Left forelimb (tissue), 1 donor: ENCODE data around the gene CDC42BPA.
"Not testable (repeated sequence)": the region's sequence is repeated elsewhere in the genome, so short reads cannot be mapped to it uniquely, and the experiment has no call there.

Source experiments
- DNase-seq: peaks from one replicate; pipeline ENCODE4 v3.0.0-alpha.2; 2018; ENCODE audit warnings: low spot score

CDC42BPA gene

DNA sequence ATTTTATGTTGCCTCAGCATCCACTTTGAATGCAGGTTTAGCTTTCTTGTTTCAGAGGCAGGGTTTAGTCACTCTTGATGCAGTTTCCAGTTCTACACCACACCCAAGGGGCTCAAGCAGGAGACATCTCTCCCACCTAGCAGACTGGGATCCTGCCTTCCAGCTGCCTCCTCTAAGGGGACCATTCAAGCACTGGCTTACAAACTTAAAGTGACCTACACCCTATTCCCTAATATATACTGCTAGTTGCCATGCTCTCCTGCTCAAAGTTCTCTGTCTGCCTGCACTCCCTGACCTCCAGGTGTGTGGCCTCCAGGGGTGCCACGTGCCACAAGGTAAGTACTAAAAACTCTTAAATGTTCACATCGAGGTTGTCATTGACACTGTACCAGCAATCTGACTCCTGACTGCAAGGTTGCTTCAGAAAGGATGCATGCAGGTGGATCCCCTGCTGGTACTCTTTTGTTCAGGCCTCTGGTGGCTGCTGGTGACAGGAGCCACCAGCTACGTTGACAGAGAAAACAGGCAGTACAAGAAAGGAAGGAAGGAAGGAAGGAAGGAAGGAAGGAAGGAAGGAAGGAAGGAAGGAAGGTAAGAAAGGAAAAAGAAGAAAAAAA is 192.3 kb downstream of the CDC42BPA start:
- DNase-seq = no peak

GRCh38 chr1:227124473-227124872 is 193.8 kb downstream of the CDC42BPA start:
- DNase-seq = no peak

GRCh38 chr1:227120826-227121225 is 197.5 kb downstream of the CDC42BPA start:
- no peak for DNase-seq

GRCh38 chr1:227112538-227112937 is 205.8 kb downstream of the CDC42BPA start:
- no peak for DNase-seq

- DNase-seq = no peak
These were observed 206.5 kb downstream of the CDC42BPA start for GRCh38 chr1:227111782-227112181.

DNA sequence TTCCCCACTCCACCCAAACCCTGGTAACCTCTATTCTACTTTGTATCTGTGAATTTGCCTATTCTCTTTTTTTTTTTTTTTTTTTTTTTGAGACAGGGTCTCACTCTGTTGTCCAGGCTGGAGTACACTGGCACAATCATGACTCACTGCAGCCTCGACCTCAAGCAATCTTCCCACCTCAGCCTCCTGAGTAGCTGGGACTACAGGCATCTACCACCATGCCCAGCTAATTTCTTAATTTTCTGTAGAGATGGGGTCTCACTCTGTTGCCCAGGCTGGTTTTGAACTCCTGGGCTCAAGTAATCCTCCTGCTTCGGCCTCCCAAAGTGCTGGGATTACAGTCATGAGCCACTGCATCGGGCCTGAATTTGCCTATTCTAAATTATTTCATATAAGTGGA is 213.0 kb downstream of the CDC42BPA start:
- DNase-seq = not testable (repeated sequence)

- no peak for DNase-seq
These were observed 216.2 kb downstream of the CDC42BPA start for GRCh38 chr1:227102056-227102455.

GRCh38 chr1:227094249-227094966 is 223.9 kb downstream of the CDC42BPA start:
- DNase-seq = no peak

- DNase-seq = no peak
These were observed 225.0 kb downstream of the CDC42BPA start for GRCh38 chr1:227093309-227093708.

DNA sequence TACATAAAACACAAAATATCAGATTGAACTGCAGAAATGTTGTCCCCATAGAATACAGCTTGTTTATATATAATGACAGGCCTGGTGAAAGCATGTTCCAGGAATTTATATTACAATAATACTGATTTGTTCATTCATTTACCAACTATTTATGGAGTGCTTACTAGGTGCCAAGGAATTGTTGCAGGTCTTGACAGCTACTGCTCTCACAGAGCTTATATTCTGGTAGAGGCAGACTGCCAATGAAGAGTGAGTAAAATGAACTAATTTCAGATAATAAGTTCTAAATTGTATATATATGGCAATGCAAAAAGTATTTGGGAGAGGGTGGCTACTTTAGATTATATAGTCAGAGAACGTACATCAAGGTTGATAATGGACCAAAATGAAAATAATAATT is 226.2 kb downstream of the CDC42BPA start:
- no peak for DNase-seq

GRCh38 chr1:227086636-227087035 is 231.7 kb downstream of the CDC42BPA start:
- DNase-seq = no peak

DNA sequence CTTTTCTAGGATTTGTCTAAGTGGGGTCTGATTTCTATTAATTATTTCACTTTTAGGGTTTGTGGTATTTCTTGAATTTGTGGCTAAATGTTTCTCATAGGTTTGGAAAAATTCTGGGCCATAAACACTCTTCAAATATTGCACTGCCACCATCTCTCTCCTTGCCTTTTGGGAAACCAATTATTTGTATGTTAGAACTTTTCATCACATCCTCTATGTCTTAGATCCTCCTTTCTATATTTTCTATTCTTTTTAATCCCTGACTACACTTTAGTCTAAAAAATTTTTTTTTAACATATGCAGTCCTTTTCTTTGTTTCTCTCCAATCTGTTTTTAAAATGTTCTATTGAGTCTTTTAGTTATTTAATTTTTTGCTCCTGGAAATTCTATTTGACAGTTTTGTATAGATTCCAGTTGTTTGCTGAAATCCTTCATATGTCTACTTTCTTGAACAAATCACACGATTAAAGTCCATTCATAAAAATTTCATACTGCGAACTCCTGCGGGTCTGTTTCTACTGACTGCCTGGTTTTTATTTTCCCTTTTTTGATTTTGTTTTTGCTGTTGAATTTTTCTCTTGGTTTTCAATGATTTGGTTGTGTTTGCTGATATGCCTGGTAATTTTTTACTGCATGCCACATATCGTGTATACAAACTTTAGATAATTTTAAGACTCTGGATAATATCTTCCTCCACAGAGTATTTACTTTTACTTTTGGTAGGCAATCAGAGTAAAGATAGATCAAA is 235.1 kb downstream of the CDC42BPA start:
- DNase-seq = no peak

DNA sequence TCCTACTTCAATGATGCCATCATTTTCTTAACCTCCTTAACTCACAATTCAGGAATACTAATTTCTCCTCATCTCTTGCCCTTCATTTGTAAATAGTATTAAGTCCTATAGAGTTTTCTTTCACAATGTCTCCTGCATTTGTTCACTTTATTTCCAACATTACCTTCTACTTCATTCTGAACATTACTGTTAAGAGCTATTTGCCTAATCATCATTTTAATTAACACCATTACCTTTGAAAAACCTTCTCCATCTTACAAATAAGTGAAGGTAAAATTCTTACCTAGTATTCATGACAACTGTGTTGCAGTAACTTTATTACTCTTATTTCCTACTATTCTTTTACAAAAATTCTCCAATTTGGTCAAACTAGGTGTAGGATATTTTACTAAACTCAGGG is 240.5 kb downstream of the CDC42BPA start:
- DNase-seq = no peak

GRCh38 chr1:227073786-227074185 is 244.5 kb downstream of the CDC42BPA start:
- no peak for DNase-seq

GRCh38 chr1:227072991-227073390 is 245.3 kb downstream of the CDC42BPA start:
- no peak for DNase-seq

- no peak for DNase-seq
These were observed 246.3 kb downstream of the CDC42BPA start for GRCh38 chr1:227071895-227072587.

DNA sequence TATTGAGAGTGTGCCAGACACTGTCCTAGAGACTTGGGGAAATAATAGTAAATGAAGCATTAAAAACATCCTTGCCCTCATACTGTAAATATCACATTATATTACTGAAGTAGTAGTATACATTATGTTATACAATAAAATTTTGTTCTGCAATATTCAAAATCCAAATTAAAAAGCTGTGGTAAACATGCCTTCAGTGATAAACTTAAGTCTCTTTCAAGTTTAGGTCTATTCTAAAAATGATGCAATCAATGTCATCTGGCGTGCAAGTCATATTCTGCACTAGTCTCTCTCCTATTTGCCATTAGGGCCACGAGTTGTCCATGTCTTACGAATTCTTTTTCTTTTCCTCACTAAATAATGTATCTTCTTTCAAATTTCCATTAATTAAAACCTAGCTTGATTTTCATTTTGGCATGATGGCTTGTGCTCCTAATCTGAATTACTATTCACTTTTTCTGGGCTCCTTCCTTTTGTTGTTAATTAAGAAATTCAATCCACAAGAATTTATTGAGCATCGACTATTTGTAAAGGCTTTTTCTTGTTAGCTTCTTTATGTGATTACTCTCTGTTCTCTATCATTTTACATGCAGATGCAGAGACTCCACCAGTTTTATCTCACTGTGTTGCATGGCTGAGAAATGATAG is 247.5 kb downstream of the CDC42BPA start:
- no peak for DNase-seq

- DNase-seq = no peak
These were observed 248.8 kb downstream of the CDC42BPA start for GRCh38 chr1:227069490-227069889.

GRCh38 chr1:227068883-227069282 is 249.4 kb downstream of the CDC42BPA start:
- DNase-seq = no peak

GRCh38 chr1:227066999-227067398 is 251.3 kb downstream of the CDC42BPA start:
- DNase-seq = no peak

DNA sequence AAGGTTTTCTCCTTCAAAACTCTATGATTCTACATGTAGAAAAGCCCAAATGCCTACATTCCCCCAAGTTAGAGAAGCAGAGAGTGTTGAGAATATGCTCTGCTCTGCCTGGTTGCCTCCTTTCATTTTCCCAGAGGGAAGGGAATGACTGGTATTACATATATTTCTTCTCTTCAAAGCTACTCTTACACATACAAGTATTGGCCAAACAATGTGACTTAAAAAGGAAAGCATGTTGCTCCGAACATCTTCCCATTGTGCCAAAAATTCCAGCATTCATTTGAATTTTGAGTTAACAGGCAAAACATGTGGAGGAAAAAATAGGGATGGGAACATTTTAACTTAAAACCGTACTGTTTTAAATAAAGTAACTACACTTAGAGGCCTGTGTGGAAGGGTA is 253.0 kb downstream of the CDC42BPA start:
- DNase-seq = no peak

GRCh38 chr1:227062306-227062705 is 256.0 kb downstream of the CDC42BPA start:
- no peak for DNase-seq
